Fibroblast of villous mesenchyme (primary cell): Measurements from ENCODE around the gene DPF3. TPM values are rescaled to one million over a fixed set of nuclear protein-coding genes. Genes with fewer than 3 reads are reported as not detected.

Experiments used
- DNase-seq: peaks from one replicate; pipeline ENCODE4 v3.0.0-alpha.2; 2010; ENCODE audit warnings: low read depth
- H3K4me3 ChIP-seq: 2 replicates; pipeline ENCODE4 v1.5.1; 2011; ENCODE audit warnings: low read depth, mild to moderate bottlenecking, low read length
- total RNA-seq: library from RNA; depleted of rRNA; stranded (reverse); fragments of >200 nt; gene quantifications from 2 replicates; pipeline ENCODE4 v1.2.3, GENCODE V29; 2012
- TF ChIP-seq, protein P1 (sequence below): IDR thresholded peaks from 2 replicates; pipeline ENCODE4 v1.5.1; 2012; ENCODE audit warnings: low read depth, mild to moderate bottlenecking, low read length; ENCODE audit not compliant: insufficient read depth

DPF3 gene
- total RNA-seq, 1 donor, result 10.4 TPM

DNA sequence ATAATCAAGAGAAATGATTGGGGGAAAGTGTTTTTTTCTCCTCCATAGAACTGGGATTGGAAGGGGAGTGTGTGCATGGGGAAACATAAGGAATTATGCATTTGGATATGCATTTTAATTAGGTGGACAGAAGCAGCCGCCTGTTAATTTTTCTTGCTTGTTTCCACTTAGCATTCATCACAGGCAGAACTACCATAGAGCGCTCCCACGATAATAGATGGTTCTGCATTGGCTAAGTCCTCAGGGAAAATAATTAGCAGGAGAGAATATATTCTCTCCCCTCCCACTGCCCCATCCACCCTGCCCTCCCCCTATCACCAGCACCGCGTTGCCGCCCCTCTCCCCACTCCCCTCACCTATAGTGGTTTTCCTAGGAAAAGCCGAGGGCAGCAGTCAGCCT lies 11.4 kb downstream of the DPF3 start:
- DNase-seq, result no peak
- H3K4me3 ChIP-seq, result no peak overlapping the region
- TF ChIP-seq, protein P1, sequence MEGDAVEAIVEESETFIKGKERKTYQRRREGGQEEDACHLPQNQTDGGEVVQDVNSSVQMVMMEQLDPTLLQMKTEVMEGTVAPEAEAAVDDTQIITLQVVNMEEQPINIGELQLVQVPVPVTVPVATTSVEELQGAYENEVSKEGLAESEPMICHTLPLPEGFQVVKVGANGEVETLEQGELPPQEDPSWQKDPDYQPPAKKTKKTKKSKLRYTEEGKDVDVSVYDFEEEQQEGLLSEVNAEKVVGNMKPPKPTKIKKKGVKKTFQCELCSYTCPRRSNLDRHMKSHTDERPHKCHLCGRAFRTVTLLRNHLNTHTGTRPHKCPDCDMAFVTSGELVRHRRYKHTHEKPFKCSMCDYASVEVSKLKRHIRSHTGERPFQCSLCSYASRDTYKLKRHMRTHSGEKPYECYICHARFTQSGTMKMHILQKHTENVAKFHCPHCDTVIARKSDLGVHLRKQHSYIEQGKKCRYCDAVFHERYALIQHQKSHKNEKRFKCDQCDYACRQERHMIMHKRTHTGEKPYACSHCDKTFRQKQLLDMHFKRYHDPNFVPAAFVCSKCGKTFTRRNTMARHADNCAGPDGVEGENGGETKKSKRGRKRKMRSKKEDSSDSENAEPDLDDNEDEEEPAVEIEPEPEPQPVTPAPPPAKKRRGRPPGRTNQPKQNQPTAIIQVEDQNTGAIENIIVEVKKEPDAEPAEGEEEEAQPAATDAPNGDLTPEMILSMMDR, result no peak

DNA sequence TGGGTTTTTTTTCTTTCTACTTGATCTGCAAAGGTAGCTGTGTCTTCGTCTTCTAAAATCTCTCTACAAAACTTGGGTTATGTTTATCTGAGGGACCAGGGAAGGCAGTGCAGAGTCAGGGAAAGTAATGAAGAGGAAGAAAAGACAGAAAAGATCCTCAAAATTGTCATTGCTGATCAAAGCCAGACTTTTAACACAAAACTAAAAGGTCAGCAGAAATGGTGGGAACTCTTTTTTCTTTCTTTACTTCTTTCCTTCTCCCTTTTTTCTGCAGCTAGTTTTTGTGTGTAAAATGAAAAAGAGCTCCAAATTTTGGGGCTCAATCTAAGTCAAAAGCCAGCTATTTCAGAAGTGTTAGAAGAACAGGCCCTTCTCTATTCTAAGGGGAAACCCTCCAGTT lies 11.9 kb downstream of the DPF3 start:
- TF ChIP-seq, protein P1, result no peak
- DNase-seq, result no peak

DNA sequence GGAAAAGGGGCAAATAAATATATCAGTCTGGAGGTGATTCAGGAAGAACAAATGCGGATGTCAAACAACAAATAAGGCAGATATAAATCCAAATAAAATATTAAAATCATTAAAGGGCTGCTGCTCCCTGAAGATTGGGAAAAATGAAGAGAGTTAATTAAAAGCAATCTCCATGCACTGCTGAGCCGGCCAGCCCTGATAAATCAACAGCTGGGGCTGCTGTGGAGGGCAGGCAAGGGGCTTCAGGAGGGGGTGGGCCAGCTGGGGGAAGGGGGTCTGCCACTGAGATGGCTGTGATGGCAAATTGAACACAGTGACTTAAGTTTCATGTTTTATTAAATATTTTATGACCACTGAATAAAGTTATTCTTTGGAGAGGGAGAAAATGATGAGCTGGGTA lies 12.4 kb downstream of the DPF3 start:
- no peak overlapping the region for H3K4me3 ChIP-seq
- TF ChIP-seq, protein P1, result no peak
- DNase-seq, result no peak

More for the DNA sequence above, 11.9 kb downstream of the DPF3 start:
- no peak overlapping the region for H3K4me3 ChIP-seq

DNA sequence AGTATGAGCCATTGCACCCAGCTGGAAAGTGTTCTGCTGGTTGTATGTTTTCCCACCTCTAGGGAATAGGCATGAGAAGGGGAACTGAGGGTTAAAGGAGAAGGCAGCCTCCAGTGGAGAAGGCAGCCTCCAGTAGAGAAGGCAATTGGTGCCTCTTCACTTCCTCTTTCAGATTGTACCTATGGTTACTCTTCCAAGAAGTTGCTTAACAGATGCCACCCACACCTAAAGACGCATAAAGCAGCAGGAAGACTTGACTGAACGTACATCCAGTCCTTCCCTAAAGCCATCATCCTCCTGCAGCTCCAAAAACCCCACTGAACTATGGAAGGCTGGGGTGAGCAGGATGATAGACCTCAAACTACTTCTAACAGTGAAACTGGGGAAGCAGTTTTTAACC lies 13.1 kb downstream of the DPF3 start:
- DNase-seq, result no peak
- no peak overlapping the region for H3K4me3 ChIP-seq
- TF ChIP-seq, protein P1, result no peak

DNA sequence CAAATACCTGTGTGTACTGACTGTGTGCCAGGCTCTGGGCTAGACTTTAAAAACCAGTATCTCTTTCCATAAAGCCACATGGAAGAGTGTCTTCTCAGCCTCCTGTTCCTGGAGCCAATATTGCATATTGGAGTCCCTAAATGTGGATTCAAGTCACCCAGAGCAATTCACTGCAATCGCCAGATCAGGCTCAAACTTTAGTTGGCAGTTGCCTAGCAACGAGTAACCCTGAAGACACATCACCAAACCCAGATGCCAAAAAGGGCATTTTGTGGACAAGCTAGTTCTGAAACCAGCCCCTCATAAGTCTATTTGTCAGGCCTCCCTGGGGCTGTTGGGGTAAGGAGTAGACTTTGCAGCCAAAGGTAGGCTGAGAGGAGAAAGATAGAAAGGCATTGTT lies 13.7 kb downstream of the DPF3 start:
- H3K4me3 ChIP-seq, result no peak overlapping the region
- TF ChIP-seq, protein P1, result no peak
- no peak for DNase-seq

DNA sequence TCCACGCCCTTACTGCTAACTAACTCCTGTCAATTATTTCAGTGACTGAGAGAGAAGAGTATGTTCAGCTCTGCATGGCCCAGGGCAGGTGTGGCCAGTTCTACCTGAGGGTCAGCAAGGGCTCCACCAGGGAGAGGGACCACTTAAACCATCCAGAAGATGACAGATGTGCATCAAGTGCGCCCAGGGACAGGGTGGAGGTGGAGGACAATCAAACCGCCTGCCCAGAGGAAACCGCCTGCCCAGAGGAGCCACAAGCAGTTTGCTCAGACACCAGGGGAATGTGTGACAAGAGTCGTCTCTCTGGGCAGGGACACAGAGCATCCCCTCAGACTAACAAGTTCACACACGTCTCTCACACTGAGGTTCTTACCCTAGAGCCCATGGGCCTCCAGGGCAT lies 14.5 kb downstream of the DPF3 start:
- TF ChIP-seq, protein P1, result no peak
- DNase-seq, result no peak
- no peak overlapping the region for H3K4me3 ChIP-seq

DNA sequence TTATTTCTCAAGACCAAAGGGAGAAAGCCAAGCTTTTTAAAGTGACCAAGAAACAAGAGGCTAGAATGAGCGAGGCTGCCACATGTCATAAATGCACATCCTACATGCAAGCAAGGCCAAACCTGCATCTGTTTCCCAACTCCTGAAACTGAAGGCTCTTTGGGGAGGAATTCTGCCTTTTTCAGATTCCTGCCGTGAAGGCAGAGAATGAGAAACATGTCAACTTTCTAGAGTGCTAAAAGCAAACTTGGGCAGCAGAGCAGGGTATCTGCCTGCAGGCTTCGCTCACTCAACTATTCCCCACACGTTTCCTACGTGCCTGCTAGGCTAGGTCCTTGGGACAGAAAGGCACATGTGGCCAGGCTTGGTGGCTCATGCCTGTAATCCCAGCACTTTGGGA lies 15.2 kb downstream of the DPF3 start:
- H3K4me3 ChIP-seq, result no peak overlapping the region
- TF ChIP-seq, protein P1, result no peak

More for the DNA sequence above, 15.2 kb downstream of the DPF3 start:
- DNase-seq, result peak; percentile 4
